Right renal pelvis (tissue), 4 donors: ENCODE results near the gene CSH1. TPM values are rescaled to one million over a fixed set of nuclear protein-coding genes. Genes with fewer than 3 reads are reported as not detected.
"Not testable (repeated sequence)": the region's sequence is repeated elsewhere in the genome, so short reads cannot be mapped to it uniquely, and the experiment has no call there.

Experiments
- DNase-seq, 4 donors: peaks; one replicate each; pipeline ENCODE4 v3.0.0-alpha.2; 2013; ENCODE audit warnings: low read depth in 4 of 4, low spot score in 3 of 4, missing footprints in 1 of 4
- polyA plus RNA-seq, 4 donors: library from polyadenylated mRNA; unstranded; fragments of 120-200 nt; gene quantifications; one replicate each; pipeline ENCODE4 v1.2.1, GENCODE V29; 2013; ENCODE audit not compliant: insufficient read length in 4 of 4

The CSH1 gene
- polyA plus RNA-seq, 4 donors: 0.98 to 5.2 (median 1.3) TPM; not detected in 1

DNA sequence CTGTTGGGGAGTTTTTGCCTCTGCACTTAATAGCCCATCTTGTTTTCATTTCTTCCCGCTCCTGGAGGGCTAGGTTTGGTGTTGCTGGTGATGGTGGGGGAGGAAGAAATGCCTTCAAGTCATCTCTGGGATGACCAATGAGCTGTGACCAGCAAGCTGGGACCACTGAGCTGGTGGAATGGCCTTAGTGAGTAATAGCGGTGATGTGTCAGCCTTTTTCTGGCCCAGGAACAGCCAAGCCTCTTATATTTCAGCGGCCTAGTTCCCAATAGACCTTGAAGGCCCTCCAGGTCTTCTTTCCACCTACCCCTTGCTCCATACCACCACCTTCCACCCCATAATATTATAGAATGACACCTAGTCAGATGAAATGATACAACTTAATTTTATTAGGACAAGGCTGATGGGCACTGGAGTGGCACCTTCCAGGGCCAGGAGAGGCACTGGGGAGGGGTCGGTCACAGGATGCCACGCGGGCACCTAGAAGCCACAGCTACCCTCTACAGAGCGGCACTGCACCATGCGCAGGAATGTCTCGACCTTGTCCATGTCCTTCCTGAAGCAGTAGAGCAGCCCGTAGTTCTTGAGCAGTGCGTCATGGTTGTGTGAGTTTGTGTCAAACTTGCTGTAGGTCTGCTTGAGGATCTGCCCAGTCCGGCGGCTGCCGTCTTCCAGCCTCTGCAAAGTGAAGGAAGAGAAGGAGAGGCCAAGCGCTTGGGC, 24.6 kb downstream of the CSH1 start:
- not testable (repeated sequence) for DNase-seq

DNA sequence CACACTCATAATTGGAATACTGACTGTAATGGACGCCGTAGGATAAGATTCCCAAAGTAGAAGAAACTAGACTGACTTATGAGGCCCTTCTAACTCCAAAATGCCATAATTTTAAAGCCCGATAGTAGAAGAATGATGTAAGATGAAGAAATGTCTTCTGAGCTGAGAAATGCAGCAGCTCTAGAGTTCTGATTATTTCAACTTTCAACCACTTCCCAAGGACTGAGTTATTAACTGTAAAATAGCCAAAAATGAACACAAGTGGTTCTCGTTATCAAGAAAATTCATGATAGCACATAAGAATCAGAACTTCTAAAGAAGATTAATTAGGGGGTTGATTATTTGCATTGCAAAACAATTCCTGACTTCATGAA, 26.1 kb downstream of the CSH1 start:
- DNase-seq: not testable (repeated sequence)

DNA sequence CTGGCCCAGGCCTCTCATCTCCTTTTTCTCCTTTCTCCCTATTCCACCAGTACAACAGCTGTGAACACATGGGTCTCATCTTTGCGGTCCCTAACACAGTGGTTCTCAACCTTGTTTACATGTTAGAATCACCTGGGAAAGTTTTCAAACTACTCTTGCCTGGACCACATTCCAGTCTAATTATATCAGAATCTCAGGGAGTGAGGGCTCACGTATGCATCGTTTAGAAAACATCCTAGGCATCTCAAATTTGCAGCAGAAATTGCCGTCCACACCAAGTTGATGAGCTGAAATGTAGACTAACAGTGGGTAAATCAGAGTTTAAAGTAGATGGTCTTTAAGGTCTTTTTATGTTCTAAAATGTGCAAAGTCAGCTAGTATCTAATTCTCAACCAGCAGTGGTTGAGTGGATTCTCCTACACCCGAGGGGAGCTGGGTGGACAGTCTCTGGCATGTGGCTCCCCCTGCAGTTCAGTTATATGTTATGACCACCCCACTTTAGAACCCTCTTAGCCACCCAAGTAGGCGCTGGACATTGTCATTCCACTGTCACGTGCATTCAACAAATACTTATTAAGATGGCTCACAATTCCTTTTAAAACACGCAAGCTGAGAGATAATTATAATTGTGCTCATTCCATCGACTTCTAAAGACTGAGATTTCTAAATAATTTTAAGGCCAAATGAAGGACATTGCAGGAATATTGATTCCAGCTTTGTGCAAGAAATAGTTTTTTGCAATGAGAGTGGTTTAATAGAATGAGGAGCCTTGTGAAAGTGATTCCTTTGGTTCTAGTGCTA, 26.7 kb downstream of the CSH1 start:
- not testable (repeated sequence) for DNase-seq

DNA sequence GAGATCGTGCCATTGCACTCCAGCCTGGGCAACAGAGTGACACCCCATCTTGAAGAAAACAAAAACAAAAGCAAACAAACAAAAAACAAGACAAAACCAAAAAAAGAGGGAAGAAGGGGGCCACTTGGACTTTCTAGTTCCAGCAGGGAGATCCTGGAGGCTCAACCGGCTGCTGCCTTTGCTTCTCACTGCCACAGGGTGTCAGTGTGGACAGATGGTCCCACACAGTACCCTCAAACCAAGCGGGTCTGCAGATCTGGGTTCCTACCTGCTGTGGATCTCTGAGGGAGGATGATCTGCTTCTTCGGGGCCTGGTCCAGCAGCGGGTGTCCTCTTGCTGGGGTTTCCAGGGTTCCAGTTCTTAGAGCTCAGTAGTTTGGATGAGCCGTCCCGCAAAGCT, 29.7 kb downstream of the CSH1 start:
- not testable (repeated sequence) for DNase-seq

DNA sequence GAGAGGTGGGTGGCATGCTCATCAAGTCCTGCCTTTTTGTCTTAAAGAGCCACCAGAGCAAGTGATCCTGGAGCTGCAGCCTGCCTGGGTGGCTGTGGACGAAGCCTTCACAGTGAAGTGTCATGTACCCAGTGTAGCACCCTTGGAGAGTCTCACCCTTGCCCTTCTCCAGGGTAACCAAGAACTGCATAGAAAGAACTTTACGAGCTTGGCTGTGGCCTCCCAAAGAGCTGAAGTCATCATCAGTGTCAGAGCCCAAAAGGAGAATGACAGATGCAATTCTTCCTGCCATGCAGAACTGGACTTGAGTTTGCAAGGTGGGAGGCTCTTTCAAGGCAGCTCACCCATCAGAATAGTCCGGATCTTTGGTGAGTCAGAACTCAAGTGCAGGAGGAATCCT, 37.1 kb downstream of the CSH1 start:
- no peak for DNase-seq

DNA sequence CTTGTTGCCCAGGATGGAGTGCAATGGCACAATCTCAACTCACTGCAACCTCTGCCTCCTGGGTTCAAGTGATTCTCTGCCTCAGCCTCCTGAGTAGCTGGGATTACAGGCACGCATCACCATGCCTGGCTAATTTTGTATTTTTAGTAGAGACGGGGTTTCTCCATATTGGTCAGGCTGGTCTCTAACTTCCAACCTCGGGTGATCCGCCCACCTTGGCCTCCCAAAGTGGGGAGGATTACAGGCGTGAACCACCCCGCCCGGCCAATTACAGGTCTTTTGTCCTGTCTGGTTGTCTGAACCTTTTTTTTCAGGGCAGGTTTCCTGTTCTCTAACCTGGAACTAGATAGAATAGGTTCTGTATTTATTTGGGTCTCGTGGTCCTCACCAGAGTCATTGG, 39.9 kb downstream of the CSH1 start:
- not testable (repeated sequence) for DNase-seq

DNA sequence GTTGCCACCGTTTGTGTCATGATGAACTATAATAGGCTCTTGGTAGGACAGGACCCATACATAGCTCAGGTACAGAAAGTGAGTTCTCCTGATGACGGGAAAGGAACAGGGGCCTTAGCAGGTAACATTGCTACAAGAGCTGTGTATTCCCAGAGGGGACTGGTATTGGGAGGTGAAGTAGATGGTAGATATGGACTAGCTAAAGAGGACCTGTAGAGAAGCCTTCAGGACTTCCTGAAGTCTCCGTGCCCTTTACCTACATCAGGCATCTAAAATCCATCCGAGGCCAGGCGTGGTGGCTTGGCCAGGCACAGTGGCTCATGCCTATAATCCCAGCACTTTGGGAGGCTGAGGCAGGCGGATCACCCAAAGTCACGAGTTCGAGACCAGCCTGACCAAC, 41.2 kb downstream of the CSH1 start:
- DNase-seq: no peak

DNA sequence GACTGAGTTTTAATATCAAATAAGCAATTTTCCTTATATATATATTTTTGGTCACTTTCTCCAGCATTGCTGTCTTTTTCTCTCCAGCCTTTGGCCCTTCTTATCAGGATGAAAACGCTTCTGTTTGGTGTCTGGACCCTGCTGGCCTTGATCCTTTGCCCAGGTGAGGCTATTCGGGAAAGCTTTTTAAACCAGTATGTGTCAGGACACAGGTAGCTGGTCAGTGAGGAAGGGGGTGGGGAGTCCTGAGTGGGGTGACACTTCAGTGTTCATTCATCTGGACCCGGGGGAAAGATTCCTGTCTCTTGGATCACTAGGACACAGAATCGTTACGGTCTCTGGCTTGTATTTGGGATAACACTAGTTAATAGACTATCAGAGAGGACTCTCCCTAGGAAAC, 41.7 kb downstream of the CSH1 start:
- DNase-seq: no peak

DNA sequence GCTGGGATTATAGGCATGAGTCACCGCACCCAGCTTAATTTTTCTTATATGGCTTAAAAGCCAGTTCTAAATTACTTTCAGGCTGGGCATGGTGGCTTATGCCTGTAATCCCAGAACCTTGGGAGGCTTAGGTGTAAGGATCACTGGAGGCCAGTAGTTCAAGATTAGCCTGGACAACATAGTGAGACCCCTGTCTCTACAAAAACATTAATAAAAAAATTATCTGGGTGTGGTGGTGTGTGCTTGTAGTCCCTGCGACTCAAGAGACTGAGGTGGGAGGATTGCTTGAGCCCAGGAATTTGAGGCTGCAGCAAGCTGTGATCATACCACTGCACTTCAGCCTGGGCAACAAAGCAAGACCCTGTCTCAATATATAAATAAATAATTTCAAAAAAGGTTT, 43.1 kb downstream of the CSH1 start:
- no peak for DNase-seq

DNA sequence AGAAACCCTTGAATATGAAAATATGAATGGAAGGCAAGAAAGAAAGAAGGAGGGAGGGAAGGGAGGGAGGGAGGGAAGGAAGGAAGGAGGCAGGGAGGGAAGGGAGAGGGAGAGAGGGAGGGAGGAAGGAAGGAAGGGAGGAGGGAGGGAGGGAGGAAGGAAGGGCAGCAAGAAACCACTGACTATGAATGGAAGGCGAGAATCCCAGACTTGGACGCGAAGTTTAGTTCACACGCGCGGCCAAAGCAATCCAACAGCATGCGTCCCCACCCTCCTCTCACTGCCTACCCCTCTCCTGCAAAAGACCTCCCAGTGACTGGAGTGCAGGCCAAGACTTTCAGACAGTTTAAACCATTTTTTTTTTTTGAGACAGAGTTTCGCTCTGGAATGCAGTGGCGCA, 46.0 kb downstream of the CSH1 start:
- DNase-seq: no peak

DNA sequence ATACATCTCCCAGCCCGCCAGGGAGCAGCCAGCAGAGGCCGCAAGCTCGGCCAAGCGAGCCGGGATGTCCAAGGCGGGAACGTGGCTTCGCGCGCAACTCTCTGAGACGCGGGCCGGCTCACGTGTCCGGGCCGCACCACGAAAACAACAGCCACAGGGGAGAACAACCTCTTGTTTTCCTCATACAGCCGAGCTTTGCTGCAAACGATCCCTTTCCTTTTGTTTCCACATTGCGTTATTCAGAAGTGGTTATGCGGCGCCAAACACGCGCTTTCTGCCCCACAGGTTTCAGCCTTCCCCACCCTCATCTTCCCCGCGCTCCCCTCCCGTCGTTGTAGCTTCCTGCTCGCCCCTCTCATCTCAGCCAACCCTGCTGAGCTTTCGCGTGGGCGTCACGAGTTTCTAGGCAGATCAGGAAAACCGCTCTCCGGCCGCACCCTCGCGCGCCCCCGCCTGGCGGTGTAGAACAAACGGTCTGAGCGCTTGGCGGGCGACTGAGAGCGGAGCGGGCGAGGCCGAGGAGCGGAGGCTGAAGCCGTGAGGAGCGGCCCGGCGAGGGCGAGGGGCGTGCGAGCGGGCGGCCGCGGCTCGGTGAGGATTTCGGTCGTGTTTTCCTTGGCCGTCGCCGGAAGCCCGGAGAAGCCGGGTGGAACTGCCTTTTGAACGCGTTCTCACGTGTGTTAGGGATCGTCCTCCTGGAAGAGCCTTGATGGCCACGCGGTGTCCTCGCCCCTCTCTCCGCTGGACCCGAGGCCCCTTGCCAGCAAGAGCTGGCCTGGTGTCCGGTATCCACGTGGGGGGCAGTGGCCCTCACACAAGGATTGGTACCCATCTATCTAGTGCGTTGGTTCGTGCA, 47.3 kb downstream of the CSH1 start:
- peak in 3 of 4 donors; percentile 64 to 81 (median 75) for DNase-seq

DNA sequence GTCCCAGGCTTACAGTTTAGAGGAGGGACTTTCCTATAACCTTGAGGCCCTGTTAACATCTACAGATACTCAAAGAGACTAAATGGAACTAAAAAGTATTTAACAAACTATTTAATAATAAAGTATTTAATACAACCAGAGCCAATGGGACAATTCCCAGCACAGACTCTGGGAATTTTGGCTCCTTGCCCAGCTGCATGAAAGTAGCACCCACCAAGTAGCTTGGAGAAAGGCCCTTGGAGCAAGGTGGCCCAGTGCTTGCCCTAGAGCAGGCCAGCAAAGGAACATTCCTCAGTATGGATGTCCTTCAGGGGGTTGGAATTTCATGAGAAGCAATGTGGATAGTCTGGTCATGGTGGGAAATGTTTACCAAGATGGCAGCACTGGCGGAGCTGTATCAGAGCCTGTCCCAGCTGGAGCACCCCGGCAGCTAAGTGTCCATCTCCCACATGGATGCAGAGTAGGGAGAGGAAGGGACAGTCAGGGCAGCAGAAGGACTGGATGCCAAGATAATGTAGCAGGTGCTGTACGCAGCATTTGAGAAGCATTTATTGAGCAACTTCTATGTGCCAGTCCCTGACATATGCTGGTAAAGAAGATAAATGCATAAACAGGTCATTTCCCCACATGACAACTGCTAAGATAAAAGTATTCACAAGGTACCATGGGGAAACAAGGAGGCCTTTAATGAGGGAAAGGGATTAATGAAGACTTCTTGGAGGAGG, 48.7 kb downstream of the CSH1 start:
- no peak for DNase-seq

DNA sequence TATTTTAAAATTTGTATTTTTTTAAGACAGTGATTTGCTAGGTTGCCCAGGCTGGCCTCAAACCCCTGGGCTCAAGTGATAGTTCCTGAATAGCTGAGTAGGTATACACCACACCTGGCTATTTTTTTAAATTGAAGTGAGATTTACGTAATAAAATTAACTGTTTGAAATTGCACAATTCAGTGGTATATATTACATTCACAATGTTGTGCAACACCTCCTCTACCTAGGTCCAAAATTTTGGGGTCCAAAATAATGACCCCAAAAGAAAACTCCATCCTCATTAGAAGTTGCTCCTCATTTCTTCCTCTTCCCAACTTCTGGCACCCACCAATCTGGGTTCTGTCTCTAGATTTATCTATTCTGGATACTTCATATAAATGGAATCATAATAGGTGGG, 50.9 kb downstream of the CSH1 start:
- DNase-seq: no peak

Other genes starting within 250 kb of the CSH1 start
- gene LIMD2, start 196.4 kb downstream of the CSH1 start, polyA plus RNA-seq: 10 to 100 TPM; 22.5 to 34.8 (median 25.4) TPM
- gene STRADA, start 154.8 kb downstream of the CSH1 start, polyA plus RNA-seq: 10 to 100 TPM; 39.5 to 51.2 (median 41.8) TPM
- 100 to 1,000 TPM; 104 to 120 (median 113) TPM for gene CCDC47, start 123.0 kb downstream of the CSH1 start, polyA plus RNA-seq
- 100 to 1,000 TPM; 141 to 199 (median 177) TPM for gene DDX42, start 122.4 kb downstream of the CSH1 start, polyA plus RNA-seq
- gene PSMC5, start 69.1 kb downstream of the CSH1 start, polyA plus RNA-seq: 100 to 1,000 TPM; 179 to 189 (median 184) TPM
- 10 to 100 TPM; 56.2 to 69.1 (median 60.3) TPM for gene FTSJ3, start 68.9 kb downstream of the CSH1 start, polyA plus RNA-seq
- gene SMARCD2, start 53.9 kb downstream of the CSH1 start, polyA plus RNA-seq: 10 to 100 TPM; 53.2 to 60.0 (median 56.6) TPM
- 1 to 10 TPM in 1 of 4 donors, not detected in 3; 2.4 TPM for gene CSH2, start 22.9 kb downstream of the CSH1 start, polyA plus RNA-seq
- not detected for gene GH2, start 14.6 kb downstream of the CSH1 start, polyA plus RNA-seq
- gene CSHL1, start 14.7 kb upstream of the CSH1 start, polyA plus RNA-seq: not detected
- not detected for gene GH1, start 22.3 kb upstream of the CSH1 start, polyA plus RNA-seq
- 1 to 10 TPM; 2.1 to 3.2 (median 2.3) TPM for gene CD79B, start 35.8 kb upstream of the CSH1 start, polyA plus RNA-seq
- 1 to 10 TPM in 2 of 4 donors, under 1 TPM in 2; 0.72 to 1.3 (median 1.0) TPM for gene SCN4A, start 76.3 kb upstream of the CSH1 start, polyA plus RNA-seq
- gene PRR29, start 101.8 kb upstream of the CSH1 start, polyA plus RNA-seq: 1 to 10 TPM; 3.4 to 4.0 (median 3.7) TPM
- gene ICAM2, start 124.1 kb upstream of the CSH1 start, polyA plus RNA-seq: 10 to 100 TPM; 28.7 to 32.6 (median 31.1) TPM
- 10 to 100 TPM in 2 of 4 donors, 1 to 10 TPM in 2; 8.8 to 10.7 (median 9.5) TPM for gene ERN1, start 233.6 kb upstream of the CSH1 start, polyA plus RNA-seq